GM19438 (cell line): ENCODE measurements around the gene MEST.
"Not testable (repeated sequence)": the region's sequence is repeated elsewhere in the genome, so short reads cannot be mapped to it uniquely, and the experiment has no call there.

ENCODE experiments used
- ATAC-seq: cut with Tn5 transposase; IDR thresholded peaks from one replicate; pipeline ENCODE4 v1.9.1; 2021; ENCODE audit warnings: low read depth; ENCODE audit not compliant: unreplicated experiment

The MEST gene, protein sequence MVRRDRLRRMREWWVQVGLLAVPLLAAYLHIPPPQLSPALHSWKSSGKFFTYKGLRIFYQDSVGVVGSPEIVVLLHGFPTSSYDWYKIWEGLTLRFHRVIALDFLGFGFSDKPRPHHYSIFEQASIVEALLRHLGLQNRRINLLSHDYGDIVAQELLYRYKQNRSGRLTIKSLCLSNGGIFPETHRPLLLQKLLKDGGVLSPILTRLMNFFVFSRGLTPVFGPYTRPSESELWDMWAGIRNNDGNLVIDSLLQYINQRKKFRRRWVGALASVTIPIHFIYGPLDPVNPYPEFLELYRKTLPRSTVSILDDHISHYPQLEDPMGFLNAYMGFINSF

DNA sequence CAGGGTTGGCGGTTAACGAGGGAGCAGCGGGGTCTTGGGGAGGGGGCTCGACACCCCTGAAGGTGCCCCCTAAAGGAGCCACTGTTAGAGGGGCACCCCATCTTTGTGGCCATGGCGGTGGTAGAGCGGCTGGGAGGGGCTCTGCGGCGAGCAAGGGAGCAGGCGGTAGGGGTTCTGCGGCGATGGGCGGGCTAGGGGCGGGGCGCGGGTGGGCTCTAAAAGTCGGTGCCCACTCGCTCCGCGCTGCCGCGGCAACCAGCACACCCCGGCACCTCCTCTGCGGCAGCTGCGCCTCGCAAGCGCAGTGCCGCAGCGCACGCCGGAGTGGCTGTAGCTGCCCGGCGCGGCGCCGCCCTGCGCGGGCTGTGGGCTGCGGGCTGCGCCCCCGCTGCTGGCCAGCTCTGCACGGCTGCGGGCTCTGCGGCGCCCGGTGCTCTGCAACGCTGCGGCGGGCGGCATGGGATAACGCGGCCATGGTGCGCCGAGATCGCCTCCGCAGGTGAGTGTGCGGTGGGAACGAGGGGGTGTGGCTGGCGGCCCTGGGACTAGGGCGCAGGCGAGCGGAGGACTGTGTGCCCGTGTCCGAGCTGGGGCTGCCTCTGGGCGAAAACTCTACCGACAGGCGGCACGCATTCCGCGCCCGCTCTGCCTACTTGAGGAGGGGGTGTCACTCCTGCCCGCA, at the start of gene MEST:
TSS of gene MEST (plus strand) at position 245 of the 682 bp plus-strand sequence. CDS start at position 474, 229 bp downstream.
- ATAC-seq, result no peak

DNA sequence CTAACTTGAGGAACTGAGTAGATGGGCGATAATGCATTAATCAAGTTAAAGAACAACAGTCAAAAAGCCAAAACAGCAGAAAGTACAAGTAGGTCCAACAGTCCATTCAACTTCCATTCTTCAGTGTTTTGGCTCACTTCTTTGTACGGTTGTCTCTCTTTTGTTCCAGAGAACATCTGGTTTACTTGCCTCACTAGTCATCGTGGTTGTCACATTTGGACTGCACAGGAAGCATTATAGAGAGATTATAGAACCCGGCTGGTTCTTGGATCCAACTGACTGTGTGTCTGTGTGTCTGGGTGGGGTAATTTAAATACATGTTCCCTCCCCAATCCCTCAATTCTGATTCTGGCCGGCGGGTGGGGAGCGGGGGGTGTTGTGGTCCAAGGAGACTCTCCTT, 49.3 kb upstream of the MEST start:
- ATAC-seq, result no peak

DNA sequence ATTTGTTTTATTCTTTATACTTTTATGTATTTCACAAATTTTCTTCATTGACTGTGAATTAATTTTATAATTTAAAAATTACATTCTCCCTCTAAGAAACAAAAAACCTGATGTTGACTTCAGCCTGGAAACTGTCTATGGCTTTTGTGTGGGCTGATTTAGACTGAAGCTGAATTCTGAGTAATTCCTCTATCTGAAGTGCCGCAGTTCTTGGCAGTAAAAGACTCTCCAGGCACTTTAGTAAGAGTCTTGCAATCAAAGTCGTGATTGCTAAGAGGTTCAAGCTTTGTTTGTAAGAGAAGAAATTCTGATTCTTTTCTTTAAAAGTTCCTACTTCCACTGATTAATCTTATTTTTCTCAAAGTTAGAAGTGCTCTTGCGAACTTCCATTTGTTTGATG, 47.7 kb upstream of the MEST start:
- ATAC-seq, result no peak

DNA sequence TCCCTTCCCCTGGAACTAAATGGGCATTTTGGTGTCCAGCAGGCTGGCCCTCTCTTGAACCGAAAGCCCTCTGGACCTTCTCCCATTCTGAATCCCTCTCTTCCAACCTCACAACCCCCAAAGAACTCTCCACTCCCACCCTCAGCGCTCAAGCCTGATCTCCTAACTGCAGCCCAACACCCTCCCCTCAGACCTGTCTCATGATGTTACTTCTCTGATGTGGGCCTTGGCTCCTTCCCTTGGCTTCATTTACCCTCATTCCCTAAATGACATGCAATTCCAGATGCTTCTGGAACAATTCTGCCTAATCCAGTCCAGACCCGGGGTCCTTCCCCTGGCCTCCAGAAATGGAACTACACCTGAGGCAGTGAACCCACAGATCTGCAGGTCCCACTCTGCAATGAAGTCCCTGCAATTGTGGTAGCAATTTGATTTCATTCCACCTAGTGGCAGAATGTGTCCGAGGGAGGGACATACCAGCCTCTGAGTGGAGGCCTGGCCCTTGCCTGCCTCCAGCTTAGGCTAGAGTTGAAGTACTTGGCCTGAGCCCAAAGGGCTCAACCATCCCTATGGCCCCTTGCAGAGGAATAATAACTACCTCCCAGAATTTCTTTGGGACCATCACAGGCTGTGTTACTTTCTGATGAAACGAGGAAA, 47.0 kb upstream of the MEST start:
- no peak for ATAC-seq

- ATAC-seq, result no peak
These were observed 45.6 kb upstream of the MEST start for GRCh38 chr7:130446259-130446658.

- ATAC-seq, result not testable (repeated sequence)
These were observed 40.5 kb upstream of the MEST start for GRCh38 chr7:130451344-130451743.

- no peak for ATAC-seq
These were observed 38.9 kb upstream of the MEST start for GRCh38 chr7:130452951-130453350.

DNA sequence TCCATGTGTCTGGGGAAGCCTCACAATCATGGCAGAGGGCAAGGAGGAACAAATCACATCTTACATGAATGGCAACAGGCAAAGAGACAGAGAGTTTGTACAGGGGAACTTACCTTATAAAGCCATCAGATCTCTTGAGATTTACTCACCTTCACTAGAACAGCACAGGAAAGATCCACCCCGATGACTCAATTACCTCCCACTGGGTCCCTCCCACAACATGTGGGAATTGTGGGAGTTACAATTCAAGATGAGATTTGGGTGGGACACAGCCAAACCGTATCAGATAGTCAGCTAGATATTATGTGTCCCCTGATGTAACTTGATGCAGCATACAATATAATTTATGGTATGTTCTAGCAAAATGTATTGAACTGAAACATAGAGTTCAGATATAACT, 36.9 kb upstream of the MEST start:
- ATAC-seq, result no peak

DNA sequence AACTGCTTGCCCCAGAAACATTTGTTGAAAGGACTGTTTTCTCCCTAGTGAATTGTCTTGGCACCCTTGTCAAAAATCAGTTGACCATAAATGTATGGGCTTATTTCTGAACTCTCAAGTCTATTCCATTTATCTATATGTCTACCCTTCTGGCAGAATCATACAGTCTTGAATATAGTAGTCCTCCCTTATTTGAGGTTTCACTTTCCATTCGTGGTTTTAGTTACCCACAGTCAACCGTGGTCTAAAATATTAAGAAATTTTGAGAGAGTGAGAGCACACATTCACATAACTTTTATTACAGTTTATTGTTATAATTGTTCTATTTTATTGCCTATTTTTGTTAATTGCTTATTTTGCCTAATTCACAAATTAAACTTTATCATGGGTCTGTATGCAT, 33.6 kb upstream of the MEST start:
- no peak for ATAC-seq

DNA sequence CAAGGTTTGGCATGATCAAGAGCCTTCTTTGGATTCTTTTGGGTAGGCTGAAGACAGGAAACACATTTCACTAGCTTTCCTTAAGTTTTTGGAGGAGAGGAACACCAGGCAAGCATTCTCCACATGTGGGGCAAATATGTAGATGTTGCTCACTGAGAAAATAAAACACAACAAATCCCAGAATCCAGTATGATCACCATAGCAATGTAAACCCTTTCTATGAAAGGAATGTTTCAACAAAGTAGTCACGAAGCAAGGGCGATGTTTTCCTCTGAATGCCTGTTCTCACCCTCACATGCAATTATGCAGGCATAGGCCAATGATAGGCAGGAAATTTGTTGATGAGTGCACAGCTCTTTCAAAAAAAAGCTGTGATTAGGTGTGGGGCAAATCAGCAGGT, 30.6 kb upstream of the MEST start:
- ATAC-seq, result no peak

DNA sequence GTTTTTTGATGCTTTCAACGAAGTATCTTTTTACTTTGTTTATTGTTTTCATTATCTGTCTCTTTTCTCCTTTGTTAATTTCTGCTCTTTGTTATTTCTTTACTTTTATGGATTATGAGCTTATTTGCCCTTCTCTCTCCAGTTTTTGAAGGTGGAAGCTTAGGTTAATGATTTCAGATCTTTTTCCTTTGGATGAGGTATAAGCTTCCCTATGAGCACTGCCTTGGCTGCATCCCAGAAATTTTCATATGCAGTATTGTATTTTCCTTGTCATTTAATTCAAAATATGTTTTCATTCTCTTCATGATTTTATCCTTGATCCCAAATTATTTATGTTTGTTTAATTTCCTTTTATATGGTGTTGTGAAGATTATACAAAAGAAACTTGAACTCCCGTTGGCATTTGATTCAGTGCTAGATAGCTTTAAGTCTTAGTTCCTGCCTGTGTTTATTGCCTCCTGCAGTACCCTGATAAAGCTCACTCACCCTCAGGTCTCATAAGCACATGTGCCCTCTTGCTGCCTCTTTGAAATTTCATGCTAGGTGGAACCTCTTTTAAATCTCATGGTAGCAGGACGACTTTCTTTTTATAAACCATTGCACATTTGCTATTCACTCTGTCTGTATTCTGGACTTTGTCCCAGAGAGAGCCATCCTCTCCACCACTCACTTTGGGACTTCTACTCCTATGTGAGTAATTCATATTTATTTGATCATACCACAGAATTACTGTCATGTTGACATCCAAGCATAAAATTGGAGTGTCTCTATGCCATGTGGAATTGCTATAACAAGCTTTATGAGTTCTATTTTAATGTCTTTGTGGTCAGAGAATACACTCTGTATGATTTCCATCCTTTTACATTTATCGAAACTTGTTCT, 28.1 kb upstream of the MEST start:
- no peak for ATAC-seq

DNA sequence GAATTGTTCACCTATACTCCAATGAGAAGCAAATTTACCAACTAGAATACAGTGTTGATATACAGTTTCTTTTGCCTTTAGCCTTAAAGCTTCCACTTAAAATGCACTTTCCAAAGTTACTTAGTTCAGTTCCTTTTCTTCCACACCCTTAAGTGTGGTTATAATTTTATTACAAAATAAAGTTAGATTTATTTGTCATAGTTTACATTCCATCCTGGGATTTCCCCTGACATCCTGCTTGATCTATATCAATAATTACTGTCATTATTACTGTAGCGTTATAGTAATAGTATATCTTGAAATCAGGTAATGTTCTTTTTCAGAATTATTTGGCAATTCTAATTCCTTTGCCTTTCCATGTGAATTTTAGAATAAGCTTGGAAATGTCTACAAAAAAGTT, 23.3 kb upstream of the MEST start:
- ATAC-seq, result no peak

DNA sequence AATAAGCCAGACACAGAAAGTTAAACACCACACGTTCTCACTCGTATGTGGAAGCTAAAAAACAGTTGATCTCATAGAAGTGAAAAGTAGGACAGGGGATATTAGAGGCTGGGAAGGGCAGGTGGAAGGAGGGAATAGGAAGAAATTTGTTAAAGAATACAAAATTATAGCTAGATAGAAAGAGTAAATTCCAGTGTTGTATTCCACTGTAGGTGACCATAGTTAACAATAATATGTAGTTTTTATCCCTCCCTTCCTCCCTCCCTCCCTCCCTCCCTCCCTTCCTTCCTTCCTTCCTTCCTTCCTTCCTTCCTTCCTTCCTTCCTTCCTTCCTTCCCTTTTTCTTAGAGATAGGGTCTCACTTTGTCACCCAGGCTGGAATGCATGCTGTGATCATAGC, 19.9 kb upstream of the MEST start:
- no peak for ATAC-seq

GRCh38 chr7:130473289-130473688, 18.6 kb upstream of the MEST start:
- no peak for ATAC-seq

DNA sequence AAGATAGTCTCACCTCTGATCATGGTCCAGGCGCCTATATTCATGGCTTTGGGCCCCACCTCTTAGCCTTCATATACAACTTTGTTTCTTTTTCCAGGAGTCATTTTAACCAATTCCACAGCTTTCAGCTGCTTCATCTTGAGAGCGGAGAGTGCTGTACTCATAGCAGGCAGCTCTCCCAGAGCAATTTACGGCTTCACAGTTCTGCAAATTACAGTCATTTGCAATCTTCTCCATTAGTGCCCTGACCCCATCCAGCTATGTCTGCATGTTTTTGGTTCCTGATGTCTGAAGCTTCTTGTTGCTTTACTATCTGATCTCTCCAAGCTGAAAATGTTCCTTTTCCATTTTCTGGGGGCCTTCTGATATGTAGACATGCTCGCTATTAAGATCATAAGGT, 18.0 kb upstream of the MEST start:
- no peak for ATAC-seq

GRCh38 chr7:130475776-130476175, 16.1 kb upstream of the MEST start:
- no peak for ATAC-seq

GRCh38 chr7:130476297-130477150, 15.4 kb upstream of the MEST start:
- ATAC-seq, result no peak

DNA sequence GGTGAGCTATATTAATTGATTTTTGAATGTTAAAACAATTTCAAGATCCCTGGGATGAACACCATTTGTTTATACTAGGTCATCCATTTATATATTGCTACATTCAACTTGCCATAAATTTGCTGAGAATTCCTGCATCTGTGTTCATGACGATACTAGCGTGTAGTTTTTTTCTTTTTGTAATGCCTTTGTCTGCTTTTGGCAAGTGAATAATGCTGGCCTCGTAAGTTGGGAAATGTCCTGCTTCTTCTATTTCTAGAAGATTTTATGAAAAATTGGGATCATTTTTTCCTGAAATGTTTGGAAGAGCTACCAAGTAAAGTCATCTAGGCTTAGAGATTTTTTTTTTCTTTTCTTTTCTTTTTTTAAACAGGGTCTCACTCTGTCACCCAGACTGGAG, 12.9 kb upstream of the MEST start:
- no peak for ATAC-seq

- ATAC-seq, result no peak
These were observed 12.0 kb upstream of the MEST start for GRCh38 chr7:130479716-130480400.
